ENCODE data around the gene RPS6KA2.

GRCh38 chr6:166538297-166539010 lies 88.6 kb downstream of the RPS6KA2 start:
- TF ChIP-seq CTCF (IDR thresholded peaks at IDR 0.05; ENCODE audit: insufficient read depth, low read length) (no peak), POLR2AphosphoS5 (IDR thresholded peaks at IDR 0.05; ENCODE audit: low read depth) (no peak), SPI1 (IDR thresholded peaks at IDR 0.05; ENCODE audit: borderline replicate concordance, low read depth) (no peak), REST (IDR thresholded peaks at IDR 0.05; ENCODE audit: insufficient replicate concordance, low read depth) (no peak)

Data from HL-60 (cell line).